ENCODE results near the gene ALDH1B1.

The ALDH1B1 gene

GRCh38 chr9:38443181-38443580 is 50.7 kb downstream of the ALDH1B1 start:
- no peak for DNase-seq

- DNase-seq: no peak
Observed at GRCh38 chr9:38443597-38443996, 51.1 kb downstream of the ALDH1B1 start.

GRCh38 chr9:38445154-38446043 is 52.9 kb downstream of the ALDH1B1 start:
- DNase-seq: no peak

- no peak for DNase-seq
Observed at GRCh38 chr9:38447703-38448102, 55.2 kb downstream of the ALDH1B1 start.
